ENCODE measurements around the gene PYDC2. TPM values are rescaled to one million over a fixed set of nuclear protein-coding genes. Genes with fewer than 3 reads are reported as not detected.

Gene PYDC2
- total RNA-seq, 4 donors from 2014 or later, result not detected

GRCh38 chr3:191417457-191417729 is 43.6 kb upstream of the PYDC2 start:
- H3K4me1 ChIP-seq, result no peaks in the 10 kb centered on the region
- H3K36me3 ChIP-seq, result no peaks in the 10 kb centered on the region
- 69 to 73% methylated on average over 6 of the region's 6 CpGs for WGBS, 2 donors
- no peak for TF ChIP-seq CTCF (IDR thresholded peaks at IDR 0.05)
- TF ChIP-seq POLR2A (IDR thresholded peaks at IDR 0.05), result no peak
- TF ChIP-seq EP300 (IDR thresholded peaks at IDR 0.05), result no peak
- no peak for DNase-seq (ENCODE audit: low spot score in 2 of 2)
- H3K9me3 ChIP-seq, result no peaks in the 10 kb centered on the region
- no peak overlapping the region for H3K4me3 ChIP-seq
- no peak overlapping the region for H3K27ac ChIP-seq
- no peaks in the 10 kb centered on the region for H3K27me3 ChIP-seq

- Histone ChIP-seq H3K27ac (no peak overlapping the region), H3K27me3 (peaks cover 0 to 4% of the 10 kb centered on the region in 2 donors), H3K4me1 (no peaks in the 10 kb centered on the region), H3K36me3 (no peaks in the 10 kb centered on the region), H3K9me3 (no peaks in the 10 kb centered on the region), H3K4me3 (no peak overlapping the region)
- TF ChIP-seq CTCF (IDR thresholded peaks at IDR 0.05) (no peak), EP300 (IDR thresholded peaks at IDR 0.05) (no peak), POLR2A (IDR thresholded peaks at IDR 0.05) (no peak)
- 86 to 93% methylated on average over 2 of the region's 2 CpGs for WGBS, 2 donors
- DNase-seq (ENCODE audit: low spot score in 2 of 2), result no peak
Measured at GRCh38 chr3:191420771-191421170, 40.2 kb upstream of the PYDC2 start.

GRCh38 chr3:191424881-191425280 is 36.1 kb upstream of the PYDC2 start:
- 73 to 76% methylated on average over 3 of the region's 3 CpGs for WGBS, 2 donors

GRCh38 chr3:191425322-191425734 is 35.6 kb upstream of the PYDC2 start:
- no peak overlapping the region for H3K27ac ChIP-seq
- peaks cover 0 to 4% of the 10 kb centered on the region in 2 donors for H3K27me3 ChIP-seq
- H3K36me3 ChIP-seq, result no peaks in the 10 kb centered on the region
- DNase-seq (ENCODE audit: low spot score in 2 of 2), result no peak
- H3K9me3 ChIP-seq, result no peaks in the 10 kb centered on the region
- no peak overlapping the region for H3K4me3 ChIP-seq
- 83 to 90% methylated on average over 11 of the region's 11 CpGs for WGBS, 2 donors
- no peak for TF ChIP-seq CTCF (IDR thresholded peaks at IDR 0.05)
- no peak for TF ChIP-seq EP300 (IDR thresholded peaks at IDR 0.05)
- no peak for TF ChIP-seq POLR2A (IDR thresholded peaks at IDR 0.05)
- H3K4me1 ChIP-seq, result no peaks in the 10 kb centered on the region

More at GRCh38 chr3:191424881-191425280, 36.1 kb upstream of the PYDC2 start:
- no peaks in the 10 kb centered on the region for H3K36me3 ChIP-seq
- no peaks in the 10 kb centered on the region for H3K9me3 ChIP-seq
- no peak overlapping the region for H3K4me3 ChIP-seq
- peaks cover 0 to 4% of the 10 kb centered on the region in 2 donors for H3K27me3 ChIP-seq
- DNase-seq (ENCODE audit: low spot score in 2 of 2), result no peak
- no peak overlapping the region for H3K27ac ChIP-seq
- no peaks in the 10 kb centered on the region for H3K4me1 ChIP-seq
- TF ChIP-seq POLR2A (IDR thresholded peaks at IDR 0.05) (no peak), EP300 (IDR thresholded peaks at IDR 0.05) (no peak), CTCF (IDR thresholded peaks at IDR 0.05) (no peak)

GRCh38 chr3:191426311-191426710 is 34.7 kb upstream of the PYDC2 start:
- 42 to 75% methylated on average over 1 of the region's 1 CpG for WGBS, 2 donors
- H3K9me3 ChIP-seq, result no peaks in the 10 kb centered on the region
- H3K4me3 ChIP-seq, result no peak overlapping the region
- no peak overlapping the region for H3K27ac ChIP-seq
- DNase-seq (ENCODE audit: low spot score in 2 of 2), result no peak
- no peaks in the 10 kb centered on the region for H3K4me1 ChIP-seq
- TF ChIP-seq CTCF (IDR thresholded peaks at IDR 0.05) (no peak), POLR2A (IDR thresholded peaks at IDR 0.05) (no peak), EP300 (IDR thresholded peaks at IDR 0.05) (no peak)
- H3K36me3 ChIP-seq, result no peaks in the 10 kb centered on the region
- H3K27me3 ChIP-seq, result peaks cover 0 to 4% of the 10 kb centered on the region in 2 donors

Measured in tibial nerve (tissue), 4 donors.